WTC11 (cell line): ENCODE measurements around the gene HOXB13.

ENCODE experiments used
- ATF3 ChIP-seq: sonication (generic); formaldehyde crosslinking; conservative IDR thresholded peaks from 2 replicates; pipeline ENCODE4 v1.8.1; 2022; ENCODE audit warnings: mild to moderate bottlenecking, missing genetic modification reagents
- CREB1 ChIP-seq: sonication (generic); formaldehyde crosslinking; IDR thresholded peaks from 2 replicates; pipeline ENCODE4 v1.8.0; 2023; ENCODE audit warnings: mild to moderate bottlenecking, missing genetic modification reagents
- CREM ChIP-seq: sonication (generic); formaldehyde crosslinking; IDR thresholded peaks from 2 replicates; pipeline ENCODE4 v1.8.1; 2022; ENCODE audit warnings: mild to moderate bottlenecking, missing genetic modification reagents, moderate library complexity
- CTCF ChIP-seq: fragments of 200-600 bp; IDR thresholded peaks from 2 replicates; pipeline ENCODE4 v1.8.0; 2022; ENCODE audit warnings: antibody characterized with exemption
- FOXP4 ChIP-seq: sonication (generic); formaldehyde crosslinking; IDR thresholded peaks from 2 replicates; pipeline ENCODE4 v1.8.0; 2022; ENCODE audit warnings: mild to moderate bottlenecking, missing genetic modification reagents
- MYBL2 ChIP-seq: sonication (generic); formaldehyde crosslinking; IDR thresholded peaks from 2 replicates; pipeline ENCODE4 v1.8.1; 2023; ENCODE audit warnings: mild to moderate bottlenecking, moderate library complexity, missing genetic modification reagents
- NFYB ChIP-seq: sonication (generic); formaldehyde crosslinking; conservative IDR thresholded peaks from 2 replicates; pipeline ENCODE4 v1.8.0; 2022; ENCODE audit warnings: low read depth, missing genetic modification reagents
- SMAD4 ChIP-seq: sonication (generic); formaldehyde crosslinking; IDR thresholded peaks from 2 replicates; pipeline ENCODE4 v1.8.0; 2022; ENCODE audit warnings: mild to moderate bottlenecking, missing genetic modification reagents

- no peak for TF ChIP-seq MYBL2 (CRISPR knock-in tag)
- no peak for TF ChIP-seq CREB1 (CRISPR knock-in tag)
- no peak for TF ChIP-seq SMAD4
- no peak for TF ChIP-seq CTCF
- no peak for TF ChIP-seq FOXP4 (CRISPR knock-in tag)
- no peak for TF ChIP-seq ATF3 (CRISPR knock-in tag)
- no peak for TF ChIP-seq CREM (CRISPR knock-in tag)
- TF ChIP-seq NFYB: no peak
These were observed 1.6 kb downstream of the HOXB13 start for GRCh38 chr17:48726916-48727286.
